ENCODE data around the gene SLC26A9. TPM values are rescaled to one million over a fixed set of nuclear protein-coding genes. Genes with fewer than 3 reads are reported as not detected.

SLC26A9 gene
- total and polyA plus RNA-seq, 2 experiments from 2014 or later = not detected

- H3K4me3 Mint-ChIP-seq = no peak overlapping the region
- no peak for DNase-seq (ENCODE audit: low spot score)
- no peaks in the 10 kb centered on the region for H3K36me3 Mint-ChIP-seq (ENCODE audit: low read depth)
- H3K27ac Mint-ChIP-seq = no peak overlapping the region
- H4K20me1 ChIP-seq (replicated peaks; ENCODE audit: insufficient read depth) = no peaks in the 10 kb centered on the region
- no peaks in the 10 kb centered on the region for H3K79me2 ChIP-seq (replicated peaks; ENCODE audit: insufficient read depth)
- peaks cover 10% of the 10 kb centered on the region for H3K27me3 Mint-ChIP-seq (ENCODE audit: insufficient read depth, low read depth, poor library complexity)
- TF ChIP-seq ZNF331 (CRISPR knock-in tag; IDR thresholded peaks at IDR 0.05; ENCODE audit: low read depth) (no peak), REST (IDR thresholded peaks at IDR 0.05; ENCODE audit: unreplicated experiment) (no peak), ZNF114 (CRISPR knock-in tag; IDR thresholded peaks at IDR 0.05) (no peak), POLR2AphosphoS5 (IDR thresholded peaks at IDR 0.05; ENCODE audit: low read depth) (no peak), CTCF (conservative IDR thresholded peaks at IDR 0.05; ENCODE audit: low read depth in 2 of 2) (no peak), CREB1 (CRISPR knock-in tag; IDR thresholded peaks at IDR 0.05; ENCODE audit: low read depth) (no peak), EZH2 (IDR thresholded peaks at IDR 0.05; ENCODE audit: low read depth, unreplicated experiment) (no peak), JUNB (IDR thresholded peaks at IDR 0.05; ENCODE audit: unreplicated experiment) (no peak), EZH2phosphoT487 (IDR thresholded peaks at IDR 0.05; ENCODE audit: unreplicated experiment) (no peak), NANOG (IDR thresholded peaks at IDR 0.05; ENCODE audit: borderline replicate concordance) (no peak), ETS1 (IDR thresholded peaks at IDR 0.05) (no peak), STAT1 (IDR thresholded peaks at IDR 0.05; ENCODE audit: unreplicated experiment) (no peak)
- TF ChIP-seq, protein P1, sequence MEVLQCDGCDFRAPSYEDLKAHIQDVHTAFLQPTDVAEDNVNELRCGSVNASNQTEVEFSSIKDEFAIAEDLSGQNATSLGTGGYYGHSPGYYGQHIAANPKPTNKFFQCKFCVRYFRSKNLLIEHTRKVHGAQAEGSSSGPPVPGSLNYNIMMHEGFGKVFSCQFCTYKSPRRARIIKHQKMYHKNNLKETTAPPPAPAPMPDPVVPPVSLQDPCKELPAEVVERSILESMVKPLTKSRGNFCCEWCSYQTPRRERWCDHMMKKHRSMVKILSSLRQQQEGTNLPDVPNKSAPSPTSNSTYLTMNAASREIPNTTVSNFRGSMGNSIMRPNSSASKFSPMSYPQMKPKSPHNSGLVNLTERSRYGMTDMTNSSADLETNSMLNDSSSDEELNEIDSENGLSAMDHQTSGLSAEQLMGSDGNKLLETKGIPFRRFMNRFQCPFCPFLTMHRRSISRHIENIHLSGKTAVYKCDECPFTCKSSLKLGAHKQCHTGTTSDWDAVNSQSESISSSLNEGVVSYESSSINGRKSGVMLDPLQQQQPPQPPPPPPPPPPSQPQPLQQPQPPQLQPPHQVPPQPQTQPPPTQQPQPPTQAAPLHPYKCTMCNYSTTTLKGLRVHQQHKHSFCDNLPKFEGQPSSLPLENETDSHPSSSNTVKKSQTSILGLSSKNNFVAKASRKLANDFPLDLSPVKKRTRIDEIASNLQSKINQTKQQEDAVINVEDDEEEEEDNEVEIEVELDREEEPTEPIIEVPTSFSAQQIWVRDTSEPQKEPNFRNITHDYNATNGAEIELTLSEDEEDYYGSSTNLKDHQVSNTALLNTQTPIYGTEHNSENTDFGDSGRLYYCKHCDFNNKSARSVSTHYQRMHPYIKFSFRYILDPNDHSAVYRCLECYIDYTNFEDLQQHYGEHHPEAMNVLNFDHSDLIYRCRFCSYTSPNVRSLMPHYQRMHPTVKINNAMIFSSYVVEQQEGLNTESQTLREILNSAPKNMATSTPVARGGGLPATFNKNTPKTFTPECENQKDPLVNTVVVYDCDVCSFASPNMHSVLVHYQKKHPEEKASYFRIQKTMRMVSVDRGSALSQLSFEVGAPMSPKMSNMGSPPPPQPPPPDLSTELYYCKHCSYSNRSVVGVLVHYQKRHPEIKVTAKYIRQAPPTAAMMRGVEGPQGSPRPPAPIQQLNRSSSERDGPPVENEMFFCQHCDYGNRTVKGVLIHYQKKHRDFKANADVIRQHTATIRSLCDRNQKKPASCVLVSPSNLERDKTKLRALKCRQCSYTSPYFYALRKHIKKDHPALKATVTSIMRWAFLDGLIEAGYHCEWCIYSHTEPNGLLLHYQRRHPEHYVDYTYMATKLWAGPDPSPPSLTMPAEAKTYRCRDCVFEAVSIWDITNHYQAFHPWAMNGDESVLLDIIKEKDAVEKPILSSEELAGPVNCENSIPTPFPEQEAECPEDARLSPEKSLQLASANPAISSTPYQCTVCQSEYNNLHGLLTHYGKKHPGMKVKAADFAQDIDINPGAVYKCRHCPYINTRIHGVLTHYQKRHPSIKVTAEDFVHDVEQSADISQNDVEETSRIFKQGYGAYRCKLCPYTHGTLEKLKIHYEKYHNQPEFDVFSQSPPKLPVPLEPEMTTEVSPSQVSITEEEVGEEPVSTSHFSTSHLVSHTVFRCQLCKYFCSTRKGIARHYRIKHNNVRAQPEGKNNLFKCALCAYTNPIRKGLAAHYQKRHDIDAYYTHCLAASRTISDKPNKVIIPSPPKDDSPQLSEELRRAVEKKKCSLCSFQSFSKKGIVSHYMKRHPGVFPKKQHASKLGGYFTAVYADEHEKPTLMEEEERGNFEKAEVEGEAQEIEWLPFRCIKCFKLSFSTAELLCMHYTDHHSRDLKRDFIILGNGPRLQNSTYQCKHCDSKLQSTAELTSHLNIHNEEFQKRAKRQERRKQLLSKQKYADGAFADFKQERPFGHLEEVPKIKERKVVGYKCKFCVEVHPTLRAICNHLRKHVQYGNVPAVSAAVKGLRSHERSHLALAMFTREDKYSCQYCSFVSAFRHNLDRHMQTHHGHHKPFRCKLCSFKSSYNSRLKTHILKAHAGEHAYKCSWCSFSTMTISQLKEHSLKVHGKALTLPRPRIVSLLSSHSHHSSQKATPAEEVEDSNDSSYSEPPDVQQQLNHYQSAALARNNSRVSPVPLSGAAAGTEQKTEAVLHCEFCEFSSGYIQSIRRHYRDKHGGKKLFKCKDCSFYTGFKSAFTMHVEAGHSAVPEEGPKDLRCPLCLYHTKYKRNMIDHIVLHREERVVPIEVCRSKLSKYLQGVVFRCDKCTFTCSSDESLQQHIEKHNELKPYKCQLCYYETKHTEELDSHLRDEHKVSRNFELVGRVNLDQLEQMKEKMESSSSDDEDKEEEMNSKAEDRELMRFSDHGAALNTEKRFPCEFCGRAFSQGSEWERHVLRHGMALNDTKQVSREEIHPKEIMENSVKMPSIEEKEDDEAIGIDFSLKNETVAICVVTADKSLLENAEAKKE (CRISPR knock-in tag; IDR thresholded peaks at IDR 0.05) = no peak
- no peak for ATAC-seq
- H3K4me2 ChIP-seq = no peak overlapping the region
- H3K36me3 ChIP-seq (ENCODE audit: insufficient read depth) = no peaks in the 10 kb centered on the region
- H3F3A ChIP-seq (replicated peaks; ENCODE audit: low read depth) = no peaks in the 10 kb centered on the region
- no peaks in the 10 kb centered on the region for H3K9me3 Mint-ChIP-seq
- no peaks in the 10 kb centered on the region for H3K27me3 ChIP-seq (ENCODE audit: insufficient read depth)
- H3K27ac ChIP-seq (ENCODE audit: low read depth) = no peak overlapping the region
- peaks cover 12% of the 10 kb centered on the region for H3K4me1 Mint-ChIP-seq
- H2AFZ ChIP-seq = no peak overlapping the region
- H3K4me1 ChIP-seq (ENCODE audit: insufficient read depth) = peaks cover 2% of the 10 kb centered on the region; the same call in 1 of the 2 replicates
- no peak overlapping the region for H3K4me3 ChIP-seq
- no peaks in the 10 kb centered on the region for H3K9me2 ChIP-seq (ENCODE audit: insufficient read depth)
These were observed 1.8 kb upstream of the SLC26A9 start for GRCh38 chr1:205945069-205945468.

All from GM23338 (cell line).